Panc1 (cell line): ENCODE measurements around the gene NR4A1. TPM values are rescaled to one million over a fixed set of nuclear protein-coding genes. Genes with fewer than 3 reads are reported as not detected.

Experiments
- ATAC-seq: fragments of 200-7000 bp; cut with Tn5 transposase; 2 replicates; pipeline ENCODE4 v1.9.1; 2020; ENCODE audit warnings: mild to moderate bottlenecking, moderate library complexity
- BruUV-seq: library from RNA; stranded (reverse); fragments of 400-500 nt; replicated peaks from 2 replicates; lab custom pipeline; 2021; lab: Mats Ljungman, UMichigan
- CTCF ChIA-PET: fragments of 300-600 bp; sonication (Branson Sonifier 250); formaldehyde crosslinking; loops from one replicate; lab custom pipeline; 2022; ENCODE audit warnings: antibody characterized with exemption; lab: Charles Lee
- POLR2A ChIA-PET: fragments of 300-600 bp; sonication (Branson Sonifier 250); formaldehyde crosslinking; loops from one replicate; lab custom pipeline; 2022; ENCODE audit warnings: antibody characterized with exemption; lab: Charles Lee
- DNase-seq: peaks from one replicate; pipeline ENCODE4 v3.0.0-alpha.2; 2010; ENCODE audit warnings: low read depth, low spot score
- H3K27ac ChIP-seq: 2 replicates; pipeline ENCODE4 v1.5.1; 2011; ENCODE audit warnings: mild to moderate bottlenecking, low read length, inconsistent platforms
- H3K27me3 ChIP-seq: fragments of 200-500 bp; sonication (Bioruptor generic); 2 replicates; pipeline ENCODE4 v1.6.0; 2014; ENCODE audit warnings: low read length, inconsistent platforms; ENCODE audit not compliant: control insufficient read depth, insufficient read depth
- H3K36me3 ChIP-seq: fragments of 200-500 bp; sonication (Bioruptor generic); 2 replicates; pipeline ENCODE4 v1.5.1; 2014; ENCODE audit warnings: inconsistent platforms, mild to moderate bottlenecking, low read length, moderate library complexity; ENCODE audit not compliant: control insufficient read depth, insufficient read depth
- H3K4me1 ChIP-seq: 2 replicates; pipeline ENCODE4 v1.5.1; 2011; ENCODE audit warnings: inconsistent platforms, mild to moderate bottlenecking, low read length, moderate library complexity; ENCODE audit not compliant: control insufficient read depth, insufficient read depth
- H3K4me3 ChIP-seq, 2 experiments: 2 replicates each; pipeline ENCODE4 v1.5.1; 2011 to 2012; ENCODE audit warnings: low read depth in 2 of 2, low read length in 2 of 2, mild to moderate bottlenecking in 2 of 2, inconsistent platforms in 1 of 2, moderate library complexity in 1 of 2
- H3K9me3 ChIP-seq: fragments of 200-500 bp; sonication (Bioruptor generic); 2 replicates; pipeline ENCODE4 v1.5.1; 2014; ENCODE audit warnings: low read depth, mild to moderate bottlenecking, inconsistent platforms, low read length, moderate library complexity; ENCODE audit not compliant: control insufficient read depth, insufficient read depth
- POLR2AphosphoS5 ChIP-seq: IDR thresholded peaks from 2 replicates; pipeline ENCODE4 v1.6.1; 2012; ENCODE audit warnings: mild to moderate bottlenecking, low read depth, low read length, moderate library complexity
- REST ChIP-seq, 2 experiments: IDR thresholded peaks; 2 replicates each; pipeline ENCODE4 v1.6.1; 2011 to 2012; ENCODE audit warnings: low read depth in 2 of 2, control low read depth in 1 of 2, low read length in 1 of 2, mild to moderate bottlenecking in 1 of 2, moderate library complexity in 1 of 2; ENCODE audit not compliant: insufficient read depth in 1 of 2
- SIN3A ChIP-seq: IDR thresholded peaks from 2 replicates; pipeline ENCODE4 v1.6.1; 2012; ENCODE audit warnings: low read depth, mild to moderate bottlenecking, low read length, moderate library complexity, borderline replicate concordance; ENCODE audit not compliant: insufficient read depth
- TCF7L2 ChIP-seq: IDR thresholded peaks from 2 replicates; pipeline ENCODE4 v1.6.1; 2011; ENCODE audit warnings: mild to moderate bottlenecking, low read depth, low read length, inconsistent platforms
- in situ Hi-C: cut with HindIII; loops from 2 replicates; pipeline ENCODE4 v1.10.0; 2016; ENCODE audit warnings: low sequenced_read_pairs, low pct_unique_long_range_greater_than_20kb
- intact Hi-C: fragments of 100-400 bp; cut with micrococcal nuclease; formaldehyde crosslinking; loops from one replicate; pipeline ENCODE4 v1.10.0; 2022; ENCODE audit not compliant: unreplicated experiment
- total RNA-seq: library from RNA; stranded (reverse); gene quantifications from one replicate; pipeline ENCODE4 v1.2.1, GENCODE V29; 2021; ENCODE audit not compliant: unreplicated experiment
- TF ChIP-seq, protein P1 (sequence below): fragments of 450-650 bp; IDR thresholded peaks from 2 replicates; pipeline ENCODE4 v1.5.1; 2017; ENCODE audit warnings: mild to moderate bottlenecking

The NR4A1 gene
- total RNA-seq, 1 experiment from 2014 or later = 2.0 TPM

DNA sequence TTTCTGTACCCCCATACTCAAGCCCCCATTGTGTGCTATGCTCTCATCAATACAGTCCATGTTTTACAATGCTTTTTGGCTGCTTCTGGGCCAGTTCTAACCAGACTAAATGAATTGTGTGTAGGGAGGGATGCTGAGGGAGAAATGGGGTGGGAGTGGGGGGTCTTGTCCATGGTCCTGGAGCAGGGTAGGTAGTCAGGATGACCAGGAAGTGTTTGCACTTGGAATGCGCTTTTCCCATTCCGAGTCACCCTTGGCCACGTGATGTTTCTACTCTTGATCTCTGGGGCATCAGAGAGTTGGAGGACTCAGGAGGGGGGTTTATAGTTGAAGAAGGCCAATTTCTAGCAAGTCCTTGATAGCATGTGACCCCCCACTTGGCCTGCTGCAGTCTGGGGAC is 27.0 kb downstream of the NR4A1 start:
- CTCF ChIA-PET = interaction anchor here (0.6 to 0.8 kb wide), 4 partner anchors 9 to 790 kb away, joined by 3 to 8 read pairs (median 5); partner anchors contain the start of gene ATG101

DNA sequence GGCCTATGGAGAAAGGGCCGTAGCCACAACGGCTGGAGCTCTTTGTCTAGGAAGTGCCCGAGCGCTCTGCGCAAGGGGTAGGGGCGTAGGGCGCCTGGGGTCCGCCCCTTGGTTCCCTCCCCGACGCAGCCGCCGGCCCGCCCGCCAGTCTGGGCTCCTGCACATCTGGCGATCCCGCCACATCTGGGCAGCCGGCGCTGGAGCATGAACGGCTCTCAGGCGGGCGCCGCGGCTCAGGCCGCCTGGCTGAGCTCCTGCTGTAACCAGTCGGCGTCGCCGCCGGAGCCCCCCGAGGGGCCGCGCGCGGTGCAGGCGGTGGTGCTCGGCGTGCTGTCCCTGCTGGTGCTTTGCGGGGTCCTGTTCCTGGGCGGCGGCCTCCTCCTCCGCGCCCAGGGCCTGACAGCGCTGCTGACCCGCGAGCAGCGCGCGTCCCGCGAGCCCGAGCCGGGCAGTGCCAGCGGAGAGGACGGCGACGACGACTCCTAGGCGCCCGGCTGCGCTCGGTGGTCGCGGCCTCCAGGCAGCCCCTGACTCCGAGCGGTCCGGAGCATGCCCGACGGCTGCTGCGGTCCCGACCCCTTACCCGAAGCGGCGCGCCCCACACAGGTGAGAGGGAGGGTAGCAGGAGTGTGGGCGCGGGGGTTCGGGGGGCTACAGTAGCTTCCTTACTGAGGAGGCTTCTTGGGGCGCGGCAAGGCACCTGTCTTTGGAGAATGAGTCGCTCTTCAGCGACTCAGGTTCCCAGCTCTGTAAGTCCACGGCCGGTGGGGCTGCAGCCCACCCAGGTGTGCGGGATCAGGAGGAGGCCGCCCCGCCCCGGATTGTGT is 28.5 kb downstream of the NR4A1 start, which contains the start of gene SMIM41:
Gene SMIM41 (plus strand): TSS at position 129 of the 827 bp plus-strand sequence. CDS start 76 bp downstream, at position 205.
- H3K27me3 ChIP-seq = no peaks in the 10 kb centered on the region
- intact Hi-C loops = no loop called here
- 0 out of 2 replicates have a peak, but pooled peaks cover 6% of the 10 kb centered on the region for H3K36me3 ChIP-seq
- H3K27ac ChIP-seq = no peak within 1 kb of the TSS
- ChIA-PET POLR2A (no interaction called here), CTCF (interaction anchor here (3.7 kb wide), 1 partner anchor 55 kb away, joined by 47 read pairs; no protein-coding TSS in a partner anchor)
- ATAC-seq (no peak), DNase-seq (no peak)
- no TSS peak for BruUV-seq
- no peak within 1 kb of the TSS for H3K4me3 ChIP-seq
- H3K9me3 ChIP-seq = no peaks in the 10 kb centered on the region
- in situ Hi-C loops = no loop called here
- TF ChIP-seq REST (IDR thresholded peaks at IDR 0.05; ENCODE audit: insufficient read depth in 1 of 2, low read depth in 2 of 2, low read length in 1 of 2) (no peak), TCF7L2 (no peak), POLR2AphosphoS5 (no peak), SIN3A (no peak)
- TF ChIP-seq, protein P1, sequence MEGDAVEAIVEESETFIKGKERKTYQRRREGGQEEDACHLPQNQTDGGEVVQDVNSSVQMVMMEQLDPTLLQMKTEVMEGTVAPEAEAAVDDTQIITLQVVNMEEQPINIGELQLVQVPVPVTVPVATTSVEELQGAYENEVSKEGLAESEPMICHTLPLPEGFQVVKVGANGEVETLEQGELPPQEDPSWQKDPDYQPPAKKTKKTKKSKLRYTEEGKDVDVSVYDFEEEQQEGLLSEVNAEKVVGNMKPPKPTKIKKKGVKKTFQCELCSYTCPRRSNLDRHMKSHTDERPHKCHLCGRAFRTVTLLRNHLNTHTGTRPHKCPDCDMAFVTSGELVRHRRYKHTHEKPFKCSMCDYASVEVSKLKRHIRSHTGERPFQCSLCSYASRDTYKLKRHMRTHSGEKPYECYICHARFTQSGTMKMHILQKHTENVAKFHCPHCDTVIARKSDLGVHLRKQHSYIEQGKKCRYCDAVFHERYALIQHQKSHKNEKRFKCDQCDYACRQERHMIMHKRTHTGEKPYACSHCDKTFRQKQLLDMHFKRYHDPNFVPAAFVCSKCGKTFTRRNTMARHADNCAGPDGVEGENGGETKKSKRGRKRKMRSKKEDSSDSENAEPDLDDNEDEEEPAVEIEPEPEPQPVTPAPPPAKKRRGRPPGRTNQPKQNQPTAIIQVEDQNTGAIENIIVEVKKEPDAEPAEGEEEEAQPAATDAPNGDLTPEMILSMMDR = no peak
- peaks cover 7% of the 10 kb centered on the region; the same call in 1 of the 2 replicates for H3K4me1 ChIP-seq

More for the DNA sequence above, 27.0 kb downstream of the NR4A1 start:
- no TSS peak for BruUV-seq
- ATAC-seq (no peak), DNase-seq (no peak)
- Histone ChIP-seq H3K4me1 (peaks cover 7% of the 10 kb centered on the region; the same call in 1 of the 2 replicates), H3K4me3 (no peak overlapping the region), H3K27ac (no peak overlapping the region), H3K9me3 (no peaks in the 10 kb centered on the region), H3K27me3 (no peaks in the 10 kb centered on the region), H3K36me3 (0 out of 2 replicates have a peak, but pooled peaks cover 6% of the 10 kb centered on the region)
- intact Hi-C loops = no loop called here
- TF ChIP-seq POLR2AphosphoS5 (no peak), REST (IDR thresholded peaks at IDR 0.05; ENCODE audit: insufficient read depth in 1 of 2, low read depth in 2 of 2, low read length in 1 of 2) (peak in 1 of 2 experiments; percentile 65; a peak in 2 of 4 replicates)
- POLR2A ChIA-PET = no interaction called here
- in situ Hi-C loops = no loop called here
